Type B pancreatic cell (in vitro differentiated cells): ENCODE measurements around the gene MCOLN2. TPM values are rescaled to one million over a fixed set of nuclear protein-coding genes. Genes with fewer than 3 reads are reported as not detected.

Source experiments
- DNase-seq: peaks from one replicate; pipeline ENCODE4 v3.0.0; 2021; ENCODE audit warnings: mixed read lengths; ENCODE audit not compliant: unreplicated experiment; ENCODE audit errors: extremely low spot score
- H3K27ac Mint-ChIP-seq: 2 replicates; pipeline ENCODE4 v1.8.0; 2021; ENCODE audit warnings: mild to moderate bottlenecking, mixed read lengths
- H3K27me3 Mint-ChIP-seq: 2 replicates; pipeline ENCODE4 v1.8.0; 2021; ENCODE audit warnings: mixed read lengths
- H3K36me3 Mint-ChIP-seq: 2 replicates; pipeline ENCODE4 v1.8.0; 2021; ENCODE audit warnings: mixed read lengths
- H3K4me1 Mint-ChIP-seq: one replicate; pipeline ENCODE4 v1.8.0; 2021; ENCODE audit warnings: mixed read lengths; ENCODE audit not compliant: unreplicated experiment
- H3K4me3 Mint-ChIP-seq: 2 replicates; pipeline ENCODE4 v1.8.0; 2021; ENCODE audit warnings: mild to moderate bottlenecking, mixed read lengths
- H3K9me3 Mint-ChIP-seq: 2 replicates; pipeline ENCODE4 v1.8.0; 2021; ENCODE audit warnings: mixed read lengths
- total RNA-seq: library from RNA; stranded (reverse); gene quantifications from 2 replicates; pipeline ENCODE4 v1.2.1, GENCODE V29; 2021; ENCODE audit warnings: low replicate concordance
- TF ChIP-seq, protein P1 (sequence below): fragments of 200-600 bp; sonication (generic); conservative IDR thresholded peaks from 2 replicates; pipeline ENCODE4 v1.5.0; 2021; ENCODE audit warnings: antibody characterized with exemption, mild to moderate bottlenecking

MCOLN2 gene
- total RNA-seq, 1 donor from 2014 or later: 0.19 TPM

- Mint-ChIP-seq H3K4me3 (no peak overlapping the region), H3K36me3 (no peaks in the 10 kb centered on the region), H3K27me3 (peaks cover 46% of the 10 kb centered on the region), H3K4me1 (peaks cover 37% of the 10 kb centered on the region), H3K27ac (no peak overlapping the region), H3K9me3 (no peaks in the 10 kb centered on the region)
- DNase-seq: no peak
- TF ChIP-seq, protein P1, sequence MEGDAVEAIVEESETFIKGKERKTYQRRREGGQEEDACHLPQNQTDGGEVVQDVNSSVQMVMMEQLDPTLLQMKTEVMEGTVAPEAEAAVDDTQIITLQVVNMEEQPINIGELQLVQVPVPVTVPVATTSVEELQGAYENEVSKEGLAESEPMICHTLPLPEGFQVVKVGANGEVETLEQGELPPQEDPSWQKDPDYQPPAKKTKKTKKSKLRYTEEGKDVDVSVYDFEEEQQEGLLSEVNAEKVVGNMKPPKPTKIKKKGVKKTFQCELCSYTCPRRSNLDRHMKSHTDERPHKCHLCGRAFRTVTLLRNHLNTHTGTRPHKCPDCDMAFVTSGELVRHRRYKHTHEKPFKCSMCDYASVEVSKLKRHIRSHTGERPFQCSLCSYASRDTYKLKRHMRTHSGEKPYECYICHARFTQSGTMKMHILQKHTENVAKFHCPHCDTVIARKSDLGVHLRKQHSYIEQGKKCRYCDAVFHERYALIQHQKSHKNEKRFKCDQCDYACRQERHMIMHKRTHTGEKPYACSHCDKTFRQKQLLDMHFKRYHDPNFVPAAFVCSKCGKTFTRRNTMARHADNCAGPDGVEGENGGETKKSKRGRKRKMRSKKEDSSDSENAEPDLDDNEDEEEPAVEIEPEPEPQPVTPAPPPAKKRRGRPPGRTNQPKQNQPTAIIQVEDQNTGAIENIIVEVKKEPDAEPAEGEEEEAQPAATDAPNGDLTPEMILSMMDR: no peak
These were observed 107.5 kb downstream of the MCOLN2 start for GRCh38 chr1:84889437-84889836.

GRCh38 chr1:84888753-84889152 is 108.2 kb downstream of the MCOLN2 start:
- no peak for DNase-seq
- TF ChIP-seq, protein P1: no peak
- Mint-ChIP-seq H3K4me3 (no peak overlapping the region), H3K27me3 (peaks cover 40% of the 10 kb centered on the region), H3K4me1 (peaks cover 33% of the 10 kb centered on the region), H3K9me3 (no peaks in the 10 kb centered on the region), H3K36me3 (no peaks in the 10 kb centered on the region), H3K27ac (no peak overlapping the region)

- DNase-seq: no peak
- Mint-ChIP-seq H3K27ac (no peak overlapping the region), H3K4me3 (no peak overlapping the region), H3K4me1 (peaks cover 30% of the 10 kb centered on the region), H3K9me3 (no peaks in the 10 kb centered on the region), H3K27me3 (peaks cover 32% of the 10 kb centered on the region), H3K36me3 (no peaks in the 10 kb centered on the region)
- TF ChIP-seq, protein P1: no peak
These were observed 109.5 kb downstream of the MCOLN2 start for GRCh38 chr1:84887261-84887934.

DNA sequence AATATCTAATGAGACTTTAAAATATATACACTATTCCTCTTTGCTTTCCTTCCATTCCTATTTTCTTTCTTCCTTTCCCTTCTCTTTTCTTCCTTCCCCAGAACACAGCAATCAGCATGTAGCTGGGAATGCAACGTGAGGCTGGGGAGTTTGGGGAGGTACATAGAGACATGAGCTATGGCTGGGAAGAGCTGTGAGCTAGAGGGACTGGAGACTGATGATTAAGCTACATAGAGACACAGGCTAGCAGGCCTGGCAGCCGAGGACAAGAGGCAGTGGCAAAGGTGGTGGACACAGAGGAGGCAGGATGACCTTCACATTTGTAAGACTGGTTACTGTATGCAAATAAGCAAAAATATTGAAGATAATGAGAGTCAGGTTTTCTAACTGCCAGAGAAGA is 111.4 kb downstream of the MCOLN2 start:
- peaks cover 5% of the 10 kb centered on the region for H3K9me3 Mint-ChIP-seq
- H3K36me3 Mint-ChIP-seq: no peaks in the 10 kb centered on the region
- no peak overlapping the region for H3K27ac Mint-ChIP-seq
- H3K4me3 Mint-ChIP-seq: no peak overlapping the region
- H3K27me3 Mint-ChIP-seq: peaks cover 16% of the 10 kb centered on the region
- no peak for DNase-seq
- peaks cover 16% of the 10 kb centered on the region for H3K4me1 Mint-ChIP-seq
- TF ChIP-seq, protein P1: no peak

GRCh38 chr1:84884671-84885389 is 112.1 kb downstream of the MCOLN2 start:
- Mint-ChIP-seq H3K4me1 (peaks cover 10% of the 10 kb centered on the region), H3K27ac (peak overlapping the region; percentile 15), H3K27me3 (peaks cover 11% of the 10 kb centered on the region), H3K4me3 (no peak overlapping the region), H3K9me3 (peaks cover 5% of the 10 kb centered on the region), H3K36me3 (no peaks in the 10 kb centered on the region)
- TF ChIP-seq, protein P1: no peak
- no peak for DNase-seq
